Suppressor macrophage (primary cell): ENCODE data around the gene LEF1.
"Not testable (repeated sequence)": the region's sequence is repeated elsewhere in the genome, so short reads cannot be mapped to it uniquely, and the experiment has no call there.

Experiments
- DNase-seq, 4 experiments: peaks; one replicate each; pipeline ENCODE4 v3.0.0-alpha.2; 2020 to 2022

The LEF1 gene

DNA sequence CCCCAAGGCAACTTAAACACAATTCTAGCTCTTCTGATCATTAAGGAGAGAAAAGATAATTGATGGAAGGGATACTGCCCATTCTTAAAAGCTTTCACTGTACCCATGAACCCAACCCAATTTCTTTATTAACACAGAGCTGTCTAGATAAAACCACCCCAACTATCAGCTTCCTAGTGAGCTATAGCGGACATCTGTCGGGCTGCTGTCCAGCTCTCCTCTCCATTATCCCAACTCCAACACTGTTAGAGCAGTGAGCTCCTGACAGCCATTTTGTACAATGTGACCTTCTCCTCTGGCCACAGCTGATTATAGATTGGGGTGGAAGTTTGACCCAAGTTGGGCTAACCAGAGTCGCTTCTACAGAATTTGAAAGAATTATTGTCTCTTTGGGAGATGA is 112.9 kb downstream of the LEF1 start:
- DNase-seq, result no peak

DNA sequence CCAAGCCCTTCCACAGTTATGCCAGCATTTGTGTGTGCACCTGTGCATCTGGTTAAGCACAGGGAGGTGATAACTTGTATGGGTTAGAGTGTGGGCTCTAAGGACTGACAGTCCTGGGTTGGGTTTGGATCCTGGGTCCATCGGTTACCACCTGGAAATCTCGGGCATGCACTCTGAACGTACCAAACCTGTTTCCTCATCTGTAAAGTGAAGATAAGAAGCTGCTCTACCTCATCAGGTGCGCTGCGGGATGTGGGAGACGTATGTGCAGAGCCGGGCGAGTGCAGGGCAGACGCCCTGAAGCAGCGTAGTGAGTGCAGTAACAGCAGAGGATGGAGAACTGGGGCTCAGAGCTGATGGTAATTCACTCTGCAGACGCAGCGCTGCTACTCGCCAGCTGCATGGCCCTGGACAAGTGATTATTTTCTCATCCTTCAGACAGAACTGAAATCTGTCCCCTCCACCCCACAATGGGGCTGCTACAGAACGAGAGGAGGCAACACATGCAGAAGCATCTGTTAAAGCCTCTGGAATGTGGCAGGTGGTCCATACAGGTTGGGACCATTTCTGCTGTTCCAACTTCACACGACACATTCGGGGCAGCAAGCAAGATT is 114.6 kb downstream of the LEF1 start:
- DNase-seq, result no peak

DNA sequence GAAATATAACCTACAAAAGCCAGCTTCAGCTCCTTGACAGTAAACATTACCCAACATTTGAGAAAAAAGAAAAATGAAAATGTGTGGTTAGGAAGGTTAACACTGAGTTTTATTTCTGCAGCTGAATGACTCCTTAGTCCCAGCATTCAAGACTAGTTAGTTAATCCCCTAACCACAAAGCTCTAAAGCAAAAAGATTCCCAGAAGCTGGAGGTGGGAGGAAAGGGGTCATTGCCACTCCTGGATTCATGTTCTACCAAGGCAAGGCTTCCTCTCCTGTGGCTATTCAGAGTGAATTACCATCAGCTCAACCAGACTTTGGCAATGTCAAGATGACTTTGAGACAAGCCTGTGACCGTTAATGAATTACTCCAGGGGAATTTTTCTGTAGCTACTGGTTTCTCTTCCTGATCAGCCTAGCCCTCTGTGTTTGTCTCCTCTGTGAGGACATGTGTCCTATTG is 115.5 kb downstream of the LEF1 start:
- no peak for DNase-seq

DNA sequence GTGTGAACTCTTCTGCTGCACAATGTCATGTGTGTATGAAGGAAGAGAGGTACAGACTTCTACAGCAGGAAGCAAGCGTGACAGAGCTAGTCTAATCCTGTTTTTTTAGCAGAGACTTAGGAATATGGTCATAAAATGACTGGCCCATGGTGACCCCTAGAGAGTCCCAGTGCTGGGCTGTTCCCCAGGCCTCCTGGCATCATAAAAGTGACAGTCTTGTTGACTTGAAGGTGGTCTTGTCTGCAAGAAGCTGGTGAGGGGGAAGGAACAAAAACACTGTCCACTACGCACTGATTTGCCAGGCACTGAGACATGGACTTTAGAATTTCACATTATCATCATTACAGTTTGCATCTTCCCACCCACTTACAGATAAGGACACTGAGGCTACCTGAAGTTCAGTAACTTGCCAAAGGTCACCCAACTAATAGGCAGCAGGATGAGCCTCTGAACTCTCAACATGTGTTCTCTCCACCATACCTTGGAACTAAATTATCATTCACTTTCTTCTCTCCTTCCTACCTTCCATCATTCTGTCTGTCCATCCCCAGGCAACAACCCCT is 116.1 kb downstream of the LEF1 start:
- no peak for DNase-seq

DNA sequence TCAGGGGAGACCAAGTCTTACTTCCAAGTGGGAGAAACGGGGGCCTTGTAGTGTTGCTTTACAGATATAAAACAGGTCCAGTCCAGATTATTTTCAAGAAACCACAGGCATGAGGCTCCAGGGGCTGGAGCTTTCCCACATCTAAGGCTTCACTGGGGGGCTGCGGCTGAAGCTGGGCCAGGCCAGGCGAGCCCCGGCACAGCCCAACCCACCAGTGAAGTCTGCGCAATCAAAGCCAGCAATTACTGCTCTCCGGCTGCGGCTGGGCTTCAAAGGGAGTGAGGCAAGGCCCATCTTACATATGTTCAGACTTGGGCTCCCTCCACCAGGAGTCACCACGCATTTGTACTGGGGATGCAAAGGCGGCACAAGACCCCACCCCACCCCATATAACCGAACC is 117.4 kb downstream of the LEF1 start:
- DNase-seq, result no peak

DNA sequence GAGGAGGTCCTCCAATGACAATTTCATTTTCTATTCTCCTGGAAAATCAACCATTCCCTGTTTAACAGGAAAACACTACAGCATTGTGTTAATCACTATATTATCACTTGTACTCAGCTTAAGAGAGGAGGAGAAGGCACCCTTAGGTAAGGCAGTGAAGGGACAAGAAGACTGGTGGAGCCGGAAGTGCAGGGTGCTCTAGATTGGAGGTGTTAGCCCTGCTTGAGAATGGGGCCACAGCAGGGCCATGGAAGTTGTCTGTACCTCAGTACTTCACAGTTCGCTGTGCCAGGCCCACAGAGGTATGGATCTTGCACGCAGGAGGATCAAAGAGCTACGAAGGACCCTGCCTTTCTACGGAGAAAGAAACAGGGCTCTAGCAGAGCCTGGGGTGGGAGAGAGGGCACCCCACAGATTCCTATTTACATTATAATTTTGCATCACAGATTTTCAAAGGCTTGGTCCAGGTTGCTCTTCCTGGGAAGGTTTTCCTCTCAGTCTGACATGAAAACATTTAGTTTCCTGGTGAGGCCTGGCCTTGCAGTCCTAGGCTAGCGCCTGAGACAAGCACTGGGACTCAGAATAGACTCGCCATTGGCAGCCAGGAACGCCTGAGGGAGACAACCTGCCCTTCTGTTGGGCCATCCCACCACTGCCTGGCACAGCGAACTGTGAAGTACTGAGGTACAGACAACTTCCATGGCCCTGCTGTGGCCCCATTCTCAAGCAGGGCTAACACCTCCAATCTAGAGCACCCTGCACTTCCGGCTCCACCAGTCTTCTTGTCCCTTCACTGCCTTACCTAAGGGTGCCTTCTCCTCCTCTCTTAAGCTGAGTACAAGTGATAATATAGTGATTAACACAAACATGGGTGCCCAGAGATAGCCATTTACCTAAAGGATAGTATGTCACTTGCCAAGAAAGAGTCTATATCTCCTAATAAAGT is 118.3 kb downstream of the LEF1 start:
- not testable (repeated sequence) for DNase-seq

DNA sequence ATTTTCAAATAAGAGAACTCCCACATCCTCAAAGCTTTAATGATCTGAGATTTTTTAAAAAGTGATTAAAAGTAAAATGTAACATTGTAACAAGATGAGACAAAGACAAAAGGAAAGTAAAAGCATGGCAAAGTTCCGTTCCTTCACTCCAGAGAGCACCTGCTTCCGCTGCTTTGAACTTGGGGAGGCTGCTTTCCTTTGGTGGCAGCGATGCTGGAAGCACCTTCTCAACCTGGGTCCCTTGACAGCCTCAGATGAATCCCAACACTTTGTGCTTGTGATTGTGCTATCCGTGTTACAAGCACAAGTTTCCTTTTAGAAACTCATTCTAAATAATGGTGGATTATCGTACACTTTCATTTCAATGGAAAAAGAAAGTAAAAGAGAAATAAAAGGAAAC is 119.3 kb downstream of the LEF1 start:
- no peak for DNase-seq

DNA sequence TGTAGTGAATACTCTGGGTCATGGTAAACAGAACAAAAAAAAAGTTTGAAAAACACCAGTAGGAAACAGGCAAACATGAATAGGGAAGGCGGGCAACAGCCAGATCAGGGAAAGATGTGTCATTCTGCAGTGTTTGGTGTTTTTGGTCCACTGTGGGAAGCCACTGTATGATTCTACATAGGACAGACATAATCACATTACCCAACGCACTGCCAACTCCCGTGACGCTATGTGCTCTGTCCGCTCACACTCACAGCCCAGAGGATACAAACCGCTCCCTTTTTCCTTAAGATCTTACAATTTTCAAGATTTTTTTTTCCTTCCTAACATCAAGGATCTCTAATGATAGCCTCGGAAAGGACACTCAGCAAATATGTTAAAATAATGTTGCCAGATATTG is 119.7 kb downstream of the LEF1 start:
- no peak for DNase-seq

DNA sequence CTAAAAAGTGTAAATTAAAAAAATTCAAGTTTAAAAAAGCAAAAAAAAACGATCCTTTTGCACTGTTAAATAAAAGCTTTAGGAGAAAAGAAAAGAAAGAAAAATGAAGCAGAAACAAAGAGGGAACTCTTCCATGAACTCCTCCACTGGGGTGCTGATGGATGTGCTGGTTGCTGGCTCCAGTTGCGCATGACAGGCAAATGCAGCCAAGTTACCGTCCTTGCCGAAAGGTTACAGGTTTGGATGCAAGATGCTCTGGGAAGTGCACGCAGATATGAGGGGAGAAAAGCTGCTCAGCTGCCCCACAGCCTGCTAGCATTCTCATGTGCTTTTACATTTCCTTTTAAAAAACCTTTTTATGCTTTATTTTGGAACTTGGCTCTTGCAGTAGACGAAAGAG is 120.6 kb downstream of the LEF1 start:
- DNase-seq, result no peak

GRCh38 chr4:108047199-108047598 is 121.5 kb downstream of the LEF1 start:
- DNase-seq, result no peak

GRCh38 chr4:108045687-108046024 is 123.1 kb downstream of the LEF1 start:
- DNase-seq, result no peak

DNA sequence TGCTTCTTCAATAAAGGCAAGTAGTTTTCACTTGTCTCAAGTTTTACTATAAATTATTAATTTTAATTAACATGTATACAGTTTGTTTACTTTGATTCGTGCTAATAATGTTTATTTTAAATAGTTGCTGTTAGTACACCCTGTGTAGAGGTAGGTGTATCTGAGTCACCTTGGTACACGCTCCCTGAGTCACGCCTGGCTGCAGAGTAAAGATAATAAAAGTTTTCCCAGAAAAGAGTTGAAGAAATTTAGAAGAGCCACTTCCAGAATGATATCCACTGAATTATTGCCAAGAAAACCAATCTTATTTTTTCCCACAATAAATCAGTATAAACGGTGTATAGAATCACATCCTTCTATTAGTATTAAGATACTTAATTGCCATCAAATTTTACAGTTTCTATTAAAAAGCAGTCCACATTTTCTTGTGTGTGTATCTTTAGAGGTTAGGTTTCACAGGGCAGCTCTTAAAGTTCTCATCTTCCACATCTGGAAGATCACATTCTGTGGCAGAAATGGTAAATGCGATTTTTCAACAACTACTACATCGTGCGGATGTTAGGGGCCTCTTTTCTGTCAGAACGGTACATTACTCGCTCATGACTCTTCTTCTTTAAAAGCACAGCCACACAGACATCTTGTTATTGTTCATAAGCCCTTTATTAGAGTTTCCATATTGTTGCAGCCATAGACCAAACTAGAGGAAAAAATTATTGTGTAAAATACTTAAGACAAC is 123.6 kb downstream of the LEF1 start:
- DNase-seq, result no peak

DNA sequence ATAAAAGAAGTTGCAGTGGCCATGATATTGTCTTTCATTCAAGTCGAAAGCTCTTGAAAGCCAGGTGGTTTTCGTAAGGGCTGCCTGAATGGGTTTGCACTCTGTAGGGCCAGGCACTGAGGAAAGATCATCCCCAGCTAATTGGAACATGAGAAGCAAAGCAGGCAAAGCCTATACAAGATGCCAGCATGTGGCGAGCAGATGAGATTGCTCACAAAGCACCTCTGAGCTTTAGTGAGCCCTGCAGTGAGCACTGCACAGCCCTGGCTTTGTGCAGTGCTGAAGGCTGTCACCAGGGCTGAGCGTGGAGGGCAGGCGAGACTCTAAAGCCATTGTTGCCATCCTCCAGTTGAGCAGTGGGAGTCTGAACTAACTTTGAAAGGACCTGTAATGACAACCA is 125.2 kb downstream of the LEF1 start:
- no peak for DNase-seq

DNA sequence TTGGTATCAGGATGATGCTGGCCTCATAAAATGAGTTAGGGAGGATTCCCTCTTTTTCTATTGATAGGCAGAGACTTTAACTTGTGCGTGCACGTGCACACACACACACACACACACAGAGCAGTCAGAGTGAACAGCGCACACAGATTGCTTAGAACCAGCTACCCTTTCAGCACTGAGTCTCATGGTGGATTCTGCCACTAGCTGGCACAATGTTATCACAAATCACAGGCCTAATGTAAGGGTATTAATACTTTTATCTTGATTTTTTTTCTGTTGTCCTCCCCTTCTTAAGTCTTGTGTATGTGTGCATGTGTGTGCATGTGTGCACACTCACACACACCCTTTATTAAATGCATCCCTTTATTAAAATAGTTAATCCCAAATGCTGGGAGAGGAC is 125.8 kb downstream of the LEF1 start:
- DNase-seq, result no peak

GRCh38 chr4:108037884-108038283 is 130.8 kb downstream of the LEF1 start:
- DNase-seq, result no peak

DNA sequence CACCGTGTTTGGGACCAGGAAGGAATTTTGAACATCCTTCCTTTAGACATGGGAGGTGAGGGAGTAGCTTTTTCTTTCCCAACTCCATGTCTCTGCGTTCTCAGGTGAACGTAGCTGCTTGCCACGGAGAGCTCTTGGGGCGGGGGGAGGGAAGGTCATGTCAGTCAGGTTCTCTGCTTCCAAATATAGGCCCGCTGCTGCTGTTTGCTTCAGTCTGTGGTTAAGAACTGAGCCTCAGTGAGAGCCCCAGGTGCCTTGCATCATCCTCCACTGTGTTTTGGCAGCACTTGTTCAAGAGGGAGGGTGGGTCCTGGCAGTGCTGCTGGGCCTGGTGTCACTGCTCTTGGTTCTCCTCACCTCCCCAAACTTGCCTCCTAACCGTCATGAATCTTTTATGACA is 132.5 kb downstream of the LEF1 start:
- DNase-seq, result no peak

- no peak for DNase-seq
These were observed 133.0 kb downstream of the LEF1 start for GRCh38 chr4:108035691-108036090.

DNA sequence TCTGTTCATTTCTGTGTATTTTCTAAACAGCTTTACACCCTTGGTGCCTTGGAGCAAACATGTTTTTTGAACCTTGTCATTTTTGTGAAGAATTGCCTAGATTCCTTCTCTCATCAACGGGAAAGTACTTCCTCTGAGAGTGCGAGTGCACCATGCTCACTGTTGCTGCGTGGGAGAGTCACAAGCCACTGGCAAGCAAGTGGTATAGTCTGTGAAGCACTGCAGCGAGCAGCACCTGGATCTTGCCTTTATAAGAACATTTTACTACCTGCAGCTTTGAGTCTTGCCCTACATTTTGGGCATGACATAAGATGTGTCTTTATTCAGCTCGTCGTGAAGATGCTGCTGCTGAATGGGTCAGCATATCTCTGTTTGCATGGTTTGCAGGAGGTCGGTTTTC is 134.2 kb downstream of the LEF1 start:
- DNase-seq, result no peak

DNA sequence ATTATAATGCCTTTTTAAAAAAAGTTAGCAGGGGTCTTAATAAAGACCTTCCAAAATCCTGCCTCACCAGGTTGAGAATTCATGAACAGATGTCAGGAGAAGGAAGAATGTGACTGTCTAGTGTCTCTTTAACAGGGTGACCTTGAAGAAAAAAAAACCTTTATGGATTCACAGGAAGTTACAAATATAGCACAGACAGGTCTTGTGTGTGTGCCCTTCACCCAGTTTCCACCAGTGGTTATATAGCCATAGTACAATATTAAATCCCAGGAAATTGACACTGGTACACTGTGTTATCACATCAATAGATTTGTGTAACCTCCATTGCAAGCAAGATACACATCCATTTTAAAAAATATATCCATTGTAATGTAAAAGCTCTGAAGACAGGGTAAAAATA is 135.4 kb downstream of the LEF1 start:
- DNase-seq, result no peak

- DNase-seq, result no peak
These were observed 137.2 kb downstream of the LEF1 start for GRCh38 chr4:108031427-108032083.

GRCh38 chr4:108030332-108030731 is 138.4 kb downstream of the LEF1 start:
- peak; percentile 21 to 56 (median 50) for DNase-seq

DNA sequence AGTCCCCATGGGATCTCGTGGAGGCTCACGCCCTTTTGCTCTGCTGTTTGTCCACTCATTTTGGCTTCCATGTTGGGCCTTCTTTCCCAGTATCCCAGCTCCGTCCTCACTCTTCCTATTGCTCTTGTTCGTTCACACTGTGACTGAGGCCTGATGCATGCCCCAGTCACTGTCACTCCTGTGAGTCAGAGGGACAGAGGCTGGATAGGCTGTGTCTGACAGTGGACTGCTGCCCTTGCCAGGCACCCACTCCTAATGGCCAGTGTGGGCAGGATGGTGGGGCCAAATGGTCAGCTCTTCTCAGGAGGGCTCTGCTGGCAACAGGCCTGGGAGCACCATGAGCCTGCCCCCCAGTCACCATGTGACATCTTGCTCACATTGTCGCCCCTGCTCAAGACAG is 139.0 kb downstream of the LEF1 start:
- no peak for DNase-seq
